Small intestine (tissue), 7 donors: ENCODE measurements around the gene FBN1. TPM values are rescaled to one million over a fixed set of nuclear protein-coding genes. Genes with fewer than 3 reads are reported as not detected.

Experiments used
- DNase-seq, 2 donors: peaks; one replicate each; pipeline versions ENCODE4 v3.0.0 to v3.0.0-alpha.2; 2013
- FAIRE-seq: peaks from 2 replicates; lab custom pipeline; 2012; peaks lifted over from hg19 to GRCh38; lab: Jason Lieb, UNC
- H3K27ac ChIP-seq, 3 donors: one replicate each; pipeline ENCODE4 v1.5.1; 2013; ENCODE audit warnings: low read length in 2 of 3, mild to moderate bottlenecking in 2 of 3, control low read depth in 1 of 3, inconsistent platforms in 1 of 3, low read depth in 1 of 3, moderate library complexity in 1 of 3
- H3K27me3 ChIP-seq, 3 donors: one replicate each; pipeline ENCODE4 v1.6.1; 2013; ENCODE audit warnings: low read length in 3 of 3, inconsistent platforms in 1 of 3; ENCODE audit not compliant: control insufficient read depth in 3 of 3, insufficient read depth in 3 of 3
- H3K36me3 ChIP-seq, 3 donors: one replicate each; pipeline ENCODE4 v1.6.1; 2013; ENCODE audit warnings: low read length in 3 of 3, inconsistent platforms in 1 of 3, low read depth in 1 of 3, mild to moderate bottlenecking in 1 of 3, moderate library complexity in 1 of 3; ENCODE audit not compliant: control insufficient read depth in 3 of 3, insufficient read depth in 2 of 3
- H3K4me1 ChIP-seq, 3 donors: one replicate each; pipeline ENCODE4 v1.6.1; 2013; ENCODE audit warnings: low read length in 2 of 3, inconsistent platforms in 1 of 3, low read depth in 1 of 3, mild to moderate bottlenecking in 1 of 3, moderate library complexity in 1 of 3; ENCODE audit not compliant: control insufficient read depth in 3 of 3, insufficient read depth in 2 of 3
- H3K4me3 ChIP-seq, 3 donors: one replicate each; pipeline ENCODE4 v1.5.1; 2013; ENCODE audit warnings: low read length in 3 of 3, control low read depth in 1 of 3, inconsistent platforms in 1 of 3, low read depth in 1 of 3, mild to moderate bottlenecking in 1 of 3, moderate library complexity in 1 of 3
- H3K9me3 ChIP-seq, 2 donors: one replicate each; pipeline ENCODE4 v1.6.1; 2013; ENCODE audit warnings: low read depth in 1 of 2, low read length in 1 of 2; ENCODE audit not compliant: control insufficient read depth in 2 of 2, insufficient read depth in 1 of 2
- WGBS, 3 donors: extraction: QIAGEN DNeasy Blood & Tissue Kit; methylation state at CpG; one replicate each; pipeline ENCODE4 v1.1.7; 2013; 5-methylcytosine and 5-hydroxymethylcytosine counted together
- polyA plus RNA-seq, 4 donors: library from polyadenylated mRNA; stranded (reverse) in 3 of 4; unstranded in 1 of 4; fragments of 200-250 nt in 3 of 4; fragments of 120-200 nt in 1 of 4; gene quantifications; one replicate each; pipeline versions ENCODE4 v1.2.1 to v1.2.3, GENCODE V29; 2013
- donor health status: healthy with polysubstance abuse.
- donor health status: control.
- donor health status: control.
- donor health status: Bipolar disorder and iron deficiency.
- donor health status: healthy.

The FBN1 gene
- polyA plus RNA-seq, 4 donors: 1.1 to 33.9 (median 11.3) TPM

DNA sequence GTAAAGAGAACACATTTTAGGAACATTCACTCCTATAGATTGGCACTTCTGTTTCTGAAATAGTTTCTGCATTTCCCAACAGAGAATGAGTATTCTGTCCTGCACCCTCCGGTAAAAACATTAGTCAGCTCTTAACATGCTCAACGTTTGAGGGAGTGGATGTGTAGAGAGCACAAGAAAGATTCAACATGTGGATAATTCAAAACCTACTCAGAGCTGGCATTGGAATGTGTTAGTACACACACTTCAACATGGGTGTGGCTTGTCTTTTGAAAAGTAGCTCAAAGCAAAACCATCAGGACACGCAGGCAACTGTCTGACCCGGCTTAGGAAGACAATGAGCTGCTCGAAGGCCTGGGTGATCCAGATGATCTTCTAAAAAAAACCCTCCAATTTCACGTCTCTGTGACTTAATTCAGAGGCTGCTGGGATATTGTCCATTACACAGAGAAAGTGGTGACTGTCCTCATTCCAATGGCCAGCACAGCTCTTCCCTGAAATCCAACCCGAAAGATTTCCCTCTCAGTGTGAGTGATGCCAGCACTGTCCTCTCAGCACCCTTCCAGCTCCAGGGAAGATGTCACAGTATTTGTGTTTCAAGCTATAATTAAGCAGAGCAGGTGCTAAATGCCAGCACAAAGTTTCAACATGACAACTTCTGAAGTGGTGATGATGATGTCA, 18.1 kb downstream of the FBN1 start:
- Histone ChIP-seq H3K4me1 (peaks cover 0 to 1% (median 0%) of the 10 kb centered on the region in 3 donors), H3K9me3 (no peaks in the 10 kb centered on the region), H3K4me3 (no peak overlapping the region), H3K27me3 (no peaks in the 10 kb centered on the region), H3K27ac (no peak overlapping the region), H3K36me3 (no peaks in the 10 kb centered on the region)
- 52 to 67% (median 60%) methylated on average over 7 of the region's 7 CpGs for WGBS, 3 donors
- no peak for FAIRE-seq
- DNase-seq: no peak

DNA sequence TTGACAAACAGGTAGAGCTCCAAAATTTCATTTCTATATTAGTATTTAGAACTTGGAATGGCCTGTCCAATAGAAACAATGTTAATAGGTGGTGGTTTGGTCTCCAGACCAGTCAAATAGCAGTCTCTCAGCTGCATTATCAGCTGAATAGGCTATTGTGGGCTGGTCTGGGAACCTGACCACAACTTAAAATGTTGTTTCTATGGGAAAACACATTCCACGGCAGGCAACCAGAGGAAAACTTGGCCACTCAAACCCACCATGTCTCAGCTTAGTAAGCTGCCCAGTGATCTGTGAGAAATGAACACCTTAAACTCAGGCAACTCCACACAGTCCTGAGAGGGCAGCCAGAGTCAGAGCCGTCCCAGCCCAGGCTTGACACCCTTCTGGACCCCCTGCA, 20.4 kb downstream of the FBN1 start:
- no peaks in the 10 kb centered on the region for H3K9me3 ChIP-seq
- FAIRE-seq (no peak), DNase-seq (no peak)
- no peaks in the 10 kb centered on the region for H3K4me1 ChIP-seq
- H3K4me3 ChIP-seq: no peak overlapping the region
- H3K36me3 ChIP-seq: no peaks in the 10 kb centered on the region
- no peaks in the 10 kb centered on the region for H3K27me3 ChIP-seq
- WGBS, 3 donors: 63 to 86% (median 76%) methylated on average over 2 of the region's 2 CpGs
- H3K27ac ChIP-seq: no peak overlapping the region

GRCh38 chr15:48624700-48625099, 20.8 kb downstream of the FBN1 start:
- no peaks in the 10 kb centered on the region for H3K36me3 ChIP-seq
- FAIRE-seq (no peak), DNase-seq (no peak)
- no peaks in the 10 kb centered on the region for H3K27me3 ChIP-seq
- no peaks in the 10 kb centered on the region for H3K9me3 ChIP-seq
- H3K4me3 ChIP-seq: no peak overlapping the region
- no peaks in the 10 kb centered on the region for H3K4me1 ChIP-seq
- H3K27ac ChIP-seq: no peak overlapping the region
- WGBS, 3 donors: 73 to 90% (median 84%) methylated on average over 4 of the region's 4 CpGs

GRCh38 chr15:48623456-48623855, 22.1 kb downstream of the FBN1 start:
- 78 to 90% (median 80%) methylated on average over 1 of the region's 1 CpG for WGBS, 3 donors
- no peak for FAIRE-seq
- Histone ChIP-seq H3K27me3 (no peaks in the 10 kb centered on the region), H3K4me1 (no peaks in the 10 kb centered on the region), H3K4me3 (no peak overlapping the region), H3K27ac (no peak overlapping the region), H3K36me3 (no peaks in the 10 kb centered on the region), H3K9me3 (no peaks in the 10 kb centered on the region)
- no peak for DNase-seq

- Histone ChIP-seq H3K4me3 (no peak overlapping the region), H3K4me1 (no peaks in the 10 kb centered on the region), H3K36me3 (no peaks in the 10 kb centered on the region), H3K9me3 (no peaks in the 10 kb centered on the region), H3K27me3 (no peaks in the 10 kb centered on the region), H3K27ac (no peak overlapping the region)
- DNase-seq (no peak), FAIRE-seq (no peak)
- 84 to 89% (median 85%) methylated on average over 2 of the region's 2 CpGs for WGBS, 3 donors
Measured at GRCh38 chr15:48622237-48622636, 23.3 kb downstream of the FBN1 start.

DNA sequence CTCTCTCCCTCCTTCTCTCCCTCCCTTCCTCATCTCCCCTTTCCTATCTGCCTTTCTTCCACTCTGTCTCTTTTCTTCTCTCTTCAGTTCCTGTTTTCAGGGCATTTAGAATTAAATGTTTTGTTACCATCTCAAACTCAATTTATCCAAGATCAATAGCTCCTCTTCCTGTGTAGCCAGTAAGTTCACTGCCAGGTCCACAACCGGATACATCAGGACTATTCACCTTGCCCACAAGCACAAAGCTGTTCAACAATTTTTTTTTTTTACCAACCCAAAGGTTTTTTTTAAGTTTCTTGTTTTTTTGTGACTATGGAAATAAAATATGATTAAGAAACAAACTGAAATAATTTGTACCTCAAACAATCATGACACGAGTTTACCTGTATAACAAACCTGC, 26.1 kb downstream of the FBN1 start:
- no peak for FAIRE-seq
- DNase-seq: no peak
- Histone ChIP-seq H3K27ac (no peak overlapping the region), H3K4me1 (no peaks in the 10 kb centered on the region), H3K36me3 (no peaks in the 10 kb centered on the region), H3K27me3 (no peaks in the 10 kb centered on the region), H3K9me3 (no peaks in the 10 kb centered on the region), H3K4me3 (no peak overlapping the region)
- 62 to 78% (median 70%) methylated on average over 2 of the region's 2 CpGs for WGBS, 3 donors

DNA sequence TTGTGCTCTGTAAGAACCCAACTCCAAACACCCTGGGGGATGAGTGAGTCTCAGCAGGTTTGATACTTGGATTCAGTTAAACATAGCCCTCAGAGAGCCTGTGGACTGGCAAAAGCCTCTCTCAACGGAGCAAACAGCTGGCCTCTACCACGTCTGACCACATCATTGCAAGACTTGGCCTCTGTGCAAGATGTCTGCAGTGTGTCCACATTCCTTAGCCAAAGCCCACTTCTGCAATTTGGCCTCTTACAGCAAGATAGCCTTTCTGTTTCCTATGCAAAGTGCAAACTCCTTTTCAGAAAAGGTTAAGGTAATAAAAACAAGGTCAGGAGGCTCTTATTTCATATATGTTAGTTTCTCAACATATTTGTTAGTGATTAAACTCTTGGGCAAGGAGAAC, 27.9 kb downstream of the FBN1 start:
- no peak overlapping the region for H3K27ac ChIP-seq
- WGBS, 3 donors: 41 to 59% (median 51%) methylated on average over 2 of the region's 2 CpGs
- no peak for DNase-seq
- no peaks in the 10 kb centered on the region for H3K27me3 ChIP-seq
- H3K36me3 ChIP-seq: no peaks in the 10 kb centered on the region
- no peak for FAIRE-seq
- no peaks in the 10 kb centered on the region for H3K4me1 ChIP-seq
- H3K9me3 ChIP-seq: no peaks in the 10 kb centered on the region
- no peak overlapping the region for H3K4me3 ChIP-seq

DNA sequence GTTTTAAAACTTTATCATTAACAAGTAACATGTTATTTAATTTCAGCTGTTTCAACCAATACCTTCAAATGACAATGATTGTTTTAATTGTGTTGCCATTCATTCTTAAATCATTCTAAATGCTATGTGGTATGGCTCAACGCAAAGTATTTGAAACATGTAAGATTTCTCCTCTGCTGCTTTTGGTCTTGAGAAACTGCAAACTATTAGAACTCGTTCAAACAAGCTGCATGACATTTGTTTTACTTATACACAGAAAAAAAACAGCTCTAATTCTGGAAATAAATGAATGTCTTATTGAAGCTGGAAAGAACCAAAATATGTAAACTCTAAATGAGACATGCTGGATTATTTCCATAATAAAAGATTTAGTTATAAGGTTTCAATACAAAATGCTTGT, 29.3 kb downstream of the FBN1 start:
- H3K9me3 ChIP-seq: no peaks in the 10 kb centered on the region
- H3K4me3 ChIP-seq: no peak overlapping the region
- no peaks in the 10 kb centered on the region for H3K36me3 ChIP-seq
- H3K4me1 ChIP-seq: no peaks in the 10 kb centered on the region
- no peak for DNase-seq
- 58 to 80% (median 67%) methylated on average over 2 of the region's 2 CpGs for WGBS, 3 donors
- H3K27ac ChIP-seq: no peak overlapping the region
- no peak for FAIRE-seq
- H3K27me3 ChIP-seq: no peaks in the 10 kb centered on the region

DNA sequence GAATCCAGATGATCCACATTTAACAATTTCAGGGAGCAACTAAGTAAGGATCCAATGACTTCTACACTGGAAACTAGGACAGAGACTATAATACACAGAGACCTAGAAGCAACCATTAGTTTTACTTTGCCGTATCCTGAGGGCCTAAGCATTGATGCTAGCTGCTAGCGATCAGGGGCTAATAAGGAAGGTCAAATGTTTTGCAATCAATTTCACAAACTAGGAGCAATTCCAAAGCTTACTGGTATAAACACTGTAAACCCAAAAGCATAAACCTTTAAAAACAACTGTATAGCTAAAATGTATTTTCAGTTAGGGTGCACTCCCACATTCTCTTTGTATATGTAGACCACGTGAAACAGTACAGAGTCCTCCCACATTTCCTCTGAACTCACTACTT, 31.5 kb downstream of the FBN1 start:
- H3K4me1 ChIP-seq: no peaks in the 10 kb centered on the region
- H3K27ac ChIP-seq: no peak overlapping the region
- peaks cover 0 to 4% (median 0%) of the 10 kb centered on the region in 3 donors for H3K36me3 ChIP-seq
- 76 to 81% (median 76%) methylated on average over 3 of the region's 3 CpGs for WGBS, 3 donors
- H3K9me3 ChIP-seq: no peaks in the 10 kb centered on the region
- no peaks in the 10 kb centered on the region for H3K27me3 ChIP-seq
- no peak overlapping the region for H3K4me3 ChIP-seq
- DNase-seq: no peak
- no peak for FAIRE-seq
